COR-L47 (cell line): ENCODE measurements around the gene POC5.
A peak's percentile ranks its signal among the peaks of the same experiment; 100 is the strongest.
"Not testable (repeated sequence)": the region's sequence is repeated elsewhere in the genome, so short reads cannot be mapped to it uniquely, and the experiment has no call there.

Experiments used
- DNase-seq: peaks from one replicate; lab custom pipeline; 2025; lab: John Stamatoyannopoulos, UW

Gene POC5

DNA sequence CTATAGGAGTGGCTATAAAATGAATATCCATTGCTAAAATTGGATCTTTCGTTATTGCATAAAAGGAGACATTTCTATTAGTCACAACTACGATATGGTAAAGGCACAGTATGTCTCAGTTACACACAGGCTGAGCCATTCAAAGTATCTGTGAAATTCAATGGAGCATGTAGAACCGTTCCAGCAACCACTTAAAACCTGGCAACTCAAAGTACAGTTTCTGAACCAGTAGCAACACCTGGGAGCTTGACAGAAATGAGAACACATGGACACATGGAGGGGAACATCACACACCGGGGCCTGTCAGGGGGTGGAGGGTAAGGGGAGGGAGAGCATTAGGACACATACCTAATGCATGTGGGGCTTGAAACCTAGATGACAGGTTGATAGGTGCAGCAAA is 15.4 kb downstream of the POC5 start:
- no peak for DNase-seq

DNA sequence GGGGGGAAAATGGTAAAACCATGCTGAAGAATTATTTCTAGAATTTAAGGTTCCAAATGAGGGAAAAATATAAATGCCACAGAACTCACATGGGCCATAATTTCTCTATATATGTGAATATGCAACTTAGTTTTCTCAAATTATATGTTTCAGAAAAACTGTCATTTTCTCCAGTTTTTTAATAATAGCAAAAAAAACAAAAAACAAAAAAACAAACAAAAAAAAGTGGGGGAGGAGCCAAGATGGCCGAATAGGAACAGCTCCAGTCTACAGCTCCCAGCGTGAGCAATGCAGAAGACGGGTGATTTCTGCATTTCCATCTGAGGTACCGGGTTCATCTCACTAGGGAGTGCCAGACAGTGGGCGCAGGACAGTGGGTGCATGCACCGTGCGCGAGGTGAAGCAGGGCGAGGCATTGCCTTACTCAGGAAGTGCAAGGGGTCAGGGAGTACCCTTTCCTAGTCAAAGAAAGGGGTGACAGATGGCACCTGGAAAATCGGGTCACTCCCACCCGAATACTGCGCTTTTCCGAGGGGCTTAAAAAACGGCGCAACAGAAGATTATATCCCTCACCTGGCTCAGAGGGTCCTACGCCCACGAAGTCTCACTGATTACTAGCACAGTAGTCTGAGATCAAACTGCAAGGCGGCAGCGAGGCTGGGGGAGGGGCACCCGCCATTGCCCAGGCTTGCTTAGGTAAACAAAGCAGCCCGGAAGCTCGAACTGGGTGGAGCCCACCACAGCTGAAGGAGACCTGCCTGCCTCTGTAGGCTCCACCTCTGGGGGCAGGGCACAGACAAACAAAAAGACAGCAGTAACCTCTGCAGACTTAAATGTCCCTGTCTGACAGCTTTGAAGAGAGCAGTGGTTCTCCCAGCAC is 21.5 kb downstream of the POC5 start:
- DNase-seq = not testable (repeated sequence)

DNA sequence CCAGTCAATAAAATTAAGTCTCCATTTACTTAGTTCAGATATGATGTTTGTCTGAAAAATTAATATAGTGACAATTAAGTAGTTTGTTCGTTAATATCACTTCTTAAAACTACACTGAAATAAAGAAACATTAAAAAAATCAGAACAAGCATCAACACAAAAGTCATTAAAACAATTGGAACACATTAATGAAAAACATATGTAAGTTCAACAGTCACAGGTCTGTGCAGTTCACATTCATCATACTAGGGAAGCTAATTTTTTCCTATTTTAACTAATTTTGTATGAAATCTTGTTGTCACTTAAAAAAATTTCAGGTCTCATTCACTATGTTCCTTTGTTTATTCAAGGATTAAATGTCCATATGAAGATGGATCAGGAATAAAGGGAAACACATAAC is 22.5 kb downstream of the POC5 start:
- no peak for DNase-seq

- no peak for DNase-seq
Observed at GRCh38 chr5:75690669-75691068, 26.6 kb downstream of the POC5 start.

- DNase-seq = no peak
Observed at GRCh38 chr5:75686480-75686879, 30.8 kb downstream of the POC5 start.

GRCh38 chr5:75685141-75685540 is 32.1 kb downstream of the POC5 start:
- DNase-seq = no peak

GRCh38 chr5:75681125-75681830 is 36.0 kb downstream of the POC5 start:
- peak; percentile 32 for DNase-seq

DNA sequence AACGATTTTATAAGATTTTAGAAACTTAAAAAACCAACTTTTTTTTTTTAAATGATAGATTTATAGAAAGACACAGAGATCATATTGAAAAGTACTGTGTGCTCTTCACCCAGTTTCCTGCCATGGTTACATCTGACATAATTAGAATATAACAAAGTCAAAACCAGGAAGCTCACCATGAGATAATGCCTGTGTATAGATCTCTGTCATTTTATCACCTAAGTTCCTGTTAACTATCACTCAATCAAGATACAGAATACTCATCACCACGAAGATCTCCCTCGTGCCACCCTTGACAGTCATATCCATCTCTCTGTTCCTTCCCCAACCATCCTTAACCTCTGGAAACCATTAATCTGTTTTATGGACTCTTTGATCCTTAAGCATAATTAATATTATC is 39.1 kb downstream of the POC5 start:
- no peak for DNase-seq

DNA sequence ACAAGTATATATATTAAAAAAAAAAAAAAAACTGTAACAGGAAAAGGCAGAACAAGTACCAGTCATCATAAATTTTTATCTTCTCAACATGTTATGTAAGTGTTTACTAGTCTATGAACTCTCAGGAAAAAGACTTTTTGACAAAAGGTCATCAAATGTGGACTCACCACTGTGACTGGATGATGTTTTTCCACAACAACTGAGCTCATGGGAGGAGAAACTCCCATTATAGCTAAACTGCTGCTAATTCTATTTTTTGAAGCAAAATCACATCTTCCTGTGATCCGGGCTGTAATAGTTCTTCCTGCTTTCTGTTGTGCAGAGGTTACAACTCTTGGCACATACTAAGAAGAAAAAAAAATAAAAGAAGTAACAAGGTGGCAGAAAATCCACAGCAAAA is 39.6 kb downstream of the POC5 start:
- DNase-seq = no peak

GRCh38 chr5:75675783-75676182 is 41.5 kb downstream of the POC5 start:
- no peak for DNase-seq

GRCh38 chr5:75672616-75673015 is 44.6 kb downstream of the POC5 start:
- peak; percentile 16 for DNase-seq

GRCh38 chr5:75671506-75671905 is 45.7 kb downstream of the POC5 start:
- DNase-seq = no peak

DNA sequence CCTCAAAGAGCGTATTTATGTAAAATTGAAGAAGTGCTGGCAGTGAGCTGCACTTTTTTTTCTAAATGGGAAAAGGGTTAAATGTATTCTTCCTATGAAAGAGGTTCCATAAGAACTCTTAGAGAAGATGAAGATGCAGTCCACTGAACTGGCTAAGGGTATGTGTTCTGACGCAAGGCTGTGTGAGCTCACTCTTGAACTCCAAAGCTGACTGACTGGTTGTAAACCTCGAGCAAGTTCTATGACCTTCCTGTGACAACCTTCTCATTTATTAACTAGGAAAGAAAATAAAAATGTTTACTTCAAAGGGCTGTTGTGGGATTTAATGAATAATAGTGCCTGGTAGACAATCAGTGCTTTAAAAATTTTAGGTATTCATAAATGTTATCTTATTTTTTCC is 46.7 kb downstream of the POC5 start:
- no peak for DNase-seq

- DNase-seq = peak; percentile 71
Observed at GRCh38 chr5:75668977-75669689, 48.1 kb downstream of the POC5 start.

DNA sequence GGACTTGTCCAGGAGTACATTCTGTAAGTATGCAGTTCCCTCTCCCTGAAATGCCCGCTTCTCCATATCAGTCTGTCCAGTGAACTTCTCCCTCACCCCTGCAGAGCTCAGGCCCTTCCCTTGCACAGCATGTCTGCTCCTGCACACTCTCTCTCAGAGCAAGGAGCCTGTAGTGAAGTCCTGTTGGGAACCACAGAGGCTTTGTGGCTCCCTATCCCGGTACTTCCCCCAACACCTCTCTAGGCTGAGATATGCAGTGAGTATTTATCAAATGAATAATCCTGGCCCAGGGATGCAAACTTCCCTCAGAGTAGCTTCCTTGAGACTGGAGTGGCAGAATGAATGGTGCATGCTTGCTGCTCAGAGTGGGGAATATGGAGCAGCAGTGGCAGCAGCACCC is 48.8 kb downstream of the POC5 start:
- DNase-seq = no peak

DNA sequence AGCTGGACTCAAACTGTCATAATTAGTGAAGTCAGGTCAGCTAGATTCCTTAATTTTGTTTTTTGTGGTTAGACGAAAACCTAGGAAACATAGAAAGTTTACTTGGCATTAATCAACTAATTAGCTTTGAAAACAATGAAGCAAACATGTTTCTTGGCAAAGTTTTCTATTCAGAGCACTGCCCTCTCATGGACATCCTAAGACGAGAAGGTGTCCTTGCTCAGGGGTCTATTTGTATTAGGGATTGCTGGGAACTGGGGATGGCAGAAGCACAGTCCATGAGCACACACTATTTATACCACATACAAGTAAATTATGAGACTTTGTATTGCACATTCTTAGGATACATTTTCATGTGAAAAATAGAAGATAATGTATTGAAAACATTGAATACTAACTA is 49.7 kb downstream of the POC5 start:
- DNase-seq = no peak

- no peak for DNase-seq
Observed at GRCh38 chr5:75666801-75667200, 50.4 kb downstream of the POC5 start.

GRCh38 chr5:75664979-75665378 is 52.3 kb downstream of the POC5 start:
- no peak for DNase-seq

GRCh38 chr5:75663579-75664284 is 53.5 kb downstream of the POC5 start:
- no peak for DNase-seq

DNA sequence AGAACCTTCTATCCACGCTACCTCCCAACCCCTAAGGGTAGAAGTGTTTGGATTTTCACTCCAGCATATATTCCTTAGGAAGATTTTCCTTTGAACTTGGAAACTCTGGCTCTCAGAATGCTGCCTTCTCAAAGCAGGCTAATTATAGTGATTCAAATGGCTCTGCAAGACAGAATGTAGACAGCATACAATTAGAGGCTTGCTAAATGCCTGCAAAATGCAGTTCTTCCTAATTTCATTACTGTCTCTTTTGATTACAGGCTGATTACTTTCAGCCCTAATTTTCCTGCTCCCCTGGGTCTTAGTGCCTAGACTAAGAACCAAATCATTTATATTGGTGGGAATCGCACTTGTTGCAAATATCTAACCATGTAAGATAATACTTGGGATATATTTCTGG is 55.2 kb downstream of the POC5 start:
- DNase-seq = no peak

GRCh38 chr5:75660678-75661465 is 56.4 kb downstream of the POC5 start:
- no peak for DNase-seq
